NOMO-1 treated with dmso at 0.1 percent for 144 hours (cell line): ENCODE measurements around the gene RAB1A.
A peak's percentile ranks its signal among the peaks of the same experiment; 100 is the strongest.

Experiments used
- DNase-seq: peaks from one replicate; lab custom pipeline; 2025; ENCODE audit not compliant: unreplicated experiment; lab: John Stamatoyannopoulos, UW

RAB1A gene

GRCh38 chr2:65062843-65063825 is 66.8 kb downstream of the RAB1A start:
- DNase-seq = no peak

- DNase-seq = no peak
These were observed 68.0 kb downstream of the RAB1A start for GRCh38 chr2:65061910-65062339.

GRCh38 chr2:65061146-65061909 is 68.6 kb downstream of the RAB1A start:
- no peak for DNase-seq

GRCh38 chr2:65059071-65059470 is 70.8 kb downstream of the RAB1A start:
- no peak for DNase-seq

- peak; percentile 73 for DNase-seq
These were observed 72.4 kb downstream of the RAB1A start for GRCh38 chr2:65057391-65058052.

GRCh38 chr2:65057054-65057375 is 72.9 kb downstream of the RAB1A start:
- DNase-seq = no peak

- DNase-seq = peak; percentile 95
These were observed 73.5 kb downstream of the RAB1A start, which contains the start of gene CEP68 for GRCh38 chr2:65056215-65057053. TSS of gene CEP68 (plus strand) at chr2:65056416. CDS start at chr2:65069445, 13,029 bp downstream.

GRCh38 chr2:65055422-65056214 is 74.3 kb downstream of the RAB1A start:
- DNase-seq = peak; percentile 11

- no peak for DNase-seq
These were observed 75.0 kb downstream of the RAB1A start for GRCh38 chr2:65054749-65055421.

GRCh38 chr2:65053199-65053598 is 76.7 kb downstream of the RAB1A start:
- peak; percentile 71 for DNase-seq

GRCh38 chr2:65050931-65051330 is 79.0 kb downstream of the RAB1A start:
- DNase-seq = no peak

GRCh38 chr2:65049010-65049639 is 80.8 kb downstream of the RAB1A start:
- DNase-seq = no peak

GRCh38 chr2:65046633-65047407 is 83.1 kb downstream of the RAB1A start:
- no peak for DNase-seq

- no peak for DNase-seq
These were observed 84.3 kb downstream of the RAB1A start for GRCh38 chr2:65045651-65046050.

GRCh38 chr2:65044097-65044735 is 85.7 kb downstream of the RAB1A start:
- no peak for DNase-seq

GRCh38 chr2:65043001-65043400 is 86.9 kb downstream of the RAB1A start:
- no peak for DNase-seq
